Activated CD4-positive, alpha-beta memory T cell treated with anti-CD3 and anti-CD28 coated beads for 36 hours (primary cell): ENCODE measurements around the gene ATE1. TPM values are rescaled to one million over a fixed set of nuclear protein-coding genes. Genes with fewer than 3 reads are reported as not detected.

Source experiments
- CTCF ChIA-PET: fragments of 350-600 bp; sonication (Branson Sonifier 250); formaldehyde crosslinking; loops from one replicate; lab custom pipeline; 2021; ENCODE audit warnings: antibody characterized with exemption, inconsistent platforms; lab: Charles Lee
- POLR2A ChIA-PET: fragments of 350-600 bp; sonication (Branson Sonifier 250); formaldehyde crosslinking; loops from one replicate; lab custom pipeline; 2021; ENCODE audit warnings: antibody characterized with exemption; lab: Charles Lee
- DNase-seq: peaks from one replicate; pipeline ENCODE4 v3.0.0-alpha.2; 2020
- H3K27ac Mint-ChIP-seq: one replicate; pipeline ENCODE4 v1.8.0; 2021; ENCODE audit warnings: mixed read lengths
- H3K27me3 Mint-ChIP-seq: one replicate; pipeline ENCODE4 v1.8.0; 2021; ENCODE audit warnings: mixed read lengths
- H3K36me3 Mint-ChIP-seq: one replicate; pipeline ENCODE4 v1.8.0; 2021; ENCODE audit warnings: mixed read lengths
- H3K4me1 Mint-ChIP-seq: one replicate; pipeline ENCODE4 v1.8.0; 2021; ENCODE audit warnings: low read depth, mixed read lengths
- H3K4me3 Mint-ChIP-seq: one replicate; pipeline ENCODE4 v1.8.0; 2021; ENCODE audit warnings: mild to moderate bottlenecking, mixed read lengths
- H3K9me3 Mint-ChIP-seq: one replicate; pipeline ENCODE4 v1.8.0; 2021; ENCODE audit warnings: mixed read lengths
- intact Hi-C: fragments of 100-400 bp; cut with micrococcal nuclease; formaldehyde crosslinking; loops from one replicate; pipeline ENCODE4 v1.15.1; 2023
- total RNA-seq, 2 experiments: library from RNA; stranded (reverse); gene quantifications; one replicate each; pipeline ENCODE4 v1.2.3, GENCODE V29; 2021

The ATE1 gene
- total RNA-seq, 2 experiments from 2014 or later, result 19.4 to 23.1 TPM

- Mint-ChIP-seq H3K4me1 (peaks cover 11% of the 10 kb centered on the region), H3K27ac (no peak overlapping the region), H3K27me3 (peaks cover 11% of the 10 kb centered on the region), H3K4me3 (no peak overlapping the region), H3K9me3 (no peaks in the 10 kb centered on the region), H3K36me3 (peaks cover 22% of the 10 kb centered on the region)
- intact Hi-C loops, result loop anchor here (1.0 kb wide), 1 partner anchor 13 kb away; no protein-coding TSS in a partner anchor
- no peak for DNase-seq
- ChIA-PET CTCF (interaction anchor here (0.6 to 2.2 kb wide), 3 partner anchors 9 to 146 kb away, joined by 3 to 6 read pairs (median 3); no protein-coding TSS in a partner anchor), POLR2A (no interaction called here)
These were observed 186.5 kb downstream of the ATE1 start for GRCh38 chr10:121741248-121741792.

GRCh38 chr10:121740069-121740468, 187.8 kb downstream of the ATE1 start:
- POLR2A ChIA-PET, result no interaction called here
- intact Hi-C loops, result no loop called here
- no peak for DNase-seq
- no peak overlapping the region for H3K27ac Mint-ChIP-seq
- peaks cover 22% of the 10 kb centered on the region for H3K36me3 Mint-ChIP-seq
- peaks cover 21% of the 10 kb centered on the region for H3K27me3 Mint-ChIP-seq
- CTCF ChIA-PET, result no interaction called here
- peaks cover 11% of the 10 kb centered on the region for H3K4me1 Mint-ChIP-seq
- no peak overlapping the region for H3K4me3 Mint-ChIP-seq
- no peaks in the 10 kb centered on the region for H3K9me3 Mint-ChIP-seq

GRCh38 chr10:121739114-121739513, 188.7 kb downstream of the ATE1 start:
- POLR2A ChIA-PET, result no interaction called here
- Mint-ChIP-seq H3K4me3 (no peak overlapping the region), H3K27ac (no peak overlapping the region), H3K27me3 (peaks cover 25% of the 10 kb centered on the region), H3K36me3 (peaks cover 19% of the 10 kb centered on the region), H3K9me3 (no peaks in the 10 kb centered on the region), H3K4me1 (peaks cover 11% of the 10 kb centered on the region)
- intact Hi-C loops, result no loop called here
- CTCF ChIA-PET, result interaction anchor here (1.5 to 2.1 kb wide), 2 partner anchors 15 to 84 kb away, joined by 3 to 6 read pairs; no protein-coding TSS in a partner anchor
- no peak for DNase-seq

- DNase-seq, result no peak
- ChIA-PET CTCF (interaction anchor here (1.9 kb wide), 1 partner anchor 788 kb away, joined by 7 read pairs; no protein-coding TSS in a partner anchor), POLR2A (no interaction called here)
- H3K4me1 Mint-ChIP-seq, result peaks cover 11% of the 10 kb centered on the region
- intact Hi-C loops, result no loop called here
- H3K9me3 Mint-ChIP-seq, result no peaks in the 10 kb centered on the region
- H3K4me3 Mint-ChIP-seq, result no peak overlapping the region
- H3K27me3 Mint-ChIP-seq, result peaks cover 36% of the 10 kb centered on the region
- peaks cover 4% of the 10 kb centered on the region for H3K36me3 Mint-ChIP-seq
- H3K27ac Mint-ChIP-seq, result no peak overlapping the region
These were observed 191.3 kb downstream of the ATE1 start for GRCh38 chr10:121736315-121737130.

GRCh38 chr10:121735263-121735662, 192.6 kb downstream of the ATE1 start:
- Mint-ChIP-seq H3K4me1 (peaks cover 6% of the 10 kb centered on the region), H3K27me3 (peaks cover 36% of the 10 kb centered on the region), H3K9me3 (no peaks in the 10 kb centered on the region), H3K27ac (no peak overlapping the region), H3K36me3 (no peaks in the 10 kb centered on the region), H3K4me3 (no peak overlapping the region)
- ChIA-PET POLR2A (no interaction called here), CTCF (no interaction called here)
- intact Hi-C loops, result no loop called here
- no peak for DNase-seq

GRCh38 chr10:121734589-121735045, 193.2 kb downstream of the ATE1 start:
- ChIA-PET POLR2A (interaction anchor here (0.5 kb wide), 1 partner anchor 290 kb away, joined by 3 read pairs; no protein-coding TSS in a partner anchor), CTCF (interaction anchor here (0.7 to 2.8 kb wide), 5 partner anchors 17 to 785 kb away, joined by 3 to 11 read pairs (median 3); no protein-coding TSS in a partner anchor)
- intact Hi-C loops, result loop anchor here (1.0 to 5.0 kb wide), 2 partner anchors 153 to 791 kb away; no protein-coding TSS in a partner anchor
- H3K9me3 Mint-ChIP-seq, result no peaks in the 10 kb centered on the region
- no peak overlapping the region for H3K27ac Mint-ChIP-seq
- peaks cover 36% of the 10 kb centered on the region for H3K27me3 Mint-ChIP-seq
- DNase-seq, result no peak
- H3K4me1 Mint-ChIP-seq, result peaks cover 6% of the 10 kb centered on the region
- H3K4me3 Mint-ChIP-seq, result no peak overlapping the region
- no peaks in the 10 kb centered on the region for H3K36me3 Mint-ChIP-seq

GRCh38 chr10:121732656-121733445, 195.0 kb downstream of the ATE1 start:
- POLR2A ChIA-PET, result no interaction called here
- Mint-ChIP-seq H3K9me3 (no peaks in the 10 kb centered on the region), H3K27me3 (peaks cover 36% of the 10 kb centered on the region), H3K27ac (no peak overlapping the region), H3K36me3 (no peaks in the 10 kb centered on the region), H3K4me1 (peaks cover 2% of the 10 kb centered on the region), H3K4me3 (no peak overlapping the region)
- no peak for DNase-seq
- intact Hi-C loops, result loop anchor here (5.0 kb wide), 1 partner anchor 154 kb away; no protein-coding TSS in a partner anchor
- CTCF ChIA-PET, result interaction anchor here (0.7 to 2.8 kb wide), 4 partner anchors 9 to 790 kb away, joined by 3 to 11 read pairs (median 3); no protein-coding TSS in a partner anchor

GRCh38 chr10:121732172-121732571, 195.7 kb downstream of the ATE1 start:
- Mint-ChIP-seq H3K9me3 (no peaks in the 10 kb centered on the region), H3K36me3 (no peaks in the 10 kb centered on the region), H3K4me3 (no peak overlapping the region), H3K27me3 (peaks cover 33% of the 10 kb centered on the region), H3K27ac (no peak overlapping the region), H3K4me1 (no peaks in the 10 kb centered on the region)
- no peak for DNase-seq
- intact Hi-C loops, result loop anchor here (5.0 kb wide), 1 partner anchor 155 kb away; no protein-coding TSS in a partner anchor
- ChIA-PET POLR2A (no interaction called here), CTCF (interaction anchor here (0.7 to 2.8 kb wide), 3 partner anchors 10 to 789 kb away, joined by 3 to 11 read pairs (median 3); no protein-coding TSS in a partner anchor)

- Mint-ChIP-seq H3K4me1 (no peaks in the 10 kb centered on the region), H3K9me3 (no peaks in the 10 kb centered on the region), H3K36me3 (no peaks in the 10 kb centered on the region), H3K27ac (no peak overlapping the region), H3K4me3 (no peak overlapping the region), H3K27me3 (peaks cover 4% of the 10 kb centered on the region)
- intact Hi-C loops, result no loop called here
- POLR2A ChIA-PET, result no interaction called here
- no peak for DNase-seq
- CTCF ChIA-PET, result no interaction called here
These were observed 203.5 kb downstream of the ATE1 start for GRCh38 chr10:121724282-121724681.

- Mint-ChIP-seq H3K27me3 (peaks cover 4% of the 10 kb centered on the region), H3K4me3 (no peak overlapping the region), H3K36me3 (no peaks in the 10 kb centered on the region), H3K9me3 (no peaks in the 10 kb centered on the region), H3K27ac (no peak overlapping the region), H3K4me1 (no peaks in the 10 kb centered on the region)
- POLR2A ChIA-PET, result no interaction called here
- intact Hi-C loops, result no loop called here
- no peak for DNase-seq
- CTCF ChIA-PET, result no interaction called here
These were observed 205.2 kb downstream of the ATE1 start for GRCh38 chr10:121722665-121723064.

- POLR2A ChIA-PET, result no interaction called here
- Mint-ChIP-seq H3K27ac (no peak overlapping the region), H3K9me3 (no peaks in the 10 kb centered on the region), H3K4me1 (no peaks in the 10 kb centered on the region), H3K4me3 (no peak overlapping the region), H3K27me3 (peaks cover 7% of the 10 kb centered on the region), H3K36me3 (no peaks in the 10 kb centered on the region)
- intact Hi-C loops, result no loop called here
- CTCF ChIA-PET, result no interaction called here
- DNase-seq, result no peak
These were observed 206.6 kb downstream of the ATE1 start for GRCh38 chr10:121721257-121721656.
